GM23248 (cell line): ENCODE results near the gene SLC17A2.

Experiments used
- EZH2 ChIP-seq: fragments of 200-600 bp; sonication (generic); IDR thresholded peaks from 2 replicates; pipeline ENCODE4 v1.6.1; 2018; ENCODE audit warnings: antibody characterized with exemption, mild to moderate bottlenecking; ENCODE audit not compliant: insufficient read depth, poor library complexity, severe bottlenecking
- EZH2phosphoT487 ChIP-seq: fragments of 200-600 bp; sonication (generic); IDR thresholded peaks from 2 replicates; pipeline ENCODE4 v1.6.1; 2018; ENCODE audit warnings: antibody characterized with exemption, moderate library complexity, mild to moderate bottlenecking, low read depth; ENCODE audit not compliant: insufficient read depth

GRCh38 chr6:25935953-25936352, 5.5 kb upstream of the SLC17A2 start:
- TF ChIP-seq EZH2phosphoT487, result no peak
- no peak for TF ChIP-seq EZH2
